ENCODE measurements around the gene ZDHHC19. TPM values are rescaled to one million over a fixed set of nuclear protein-coding genes. Genes with fewer than 3 reads are reported as not detected.
"Not testable (repeated sequence)": the region's sequence is repeated elsewhere in the genome, so short reads cannot be mapped to it uniquely, and the experiment has no call there.

ZDHHC19 gene
- total and polyA plus RNA-seq, 7 donors, result 0.38 to 0.99 TPM; not detected in 5

DNA sequence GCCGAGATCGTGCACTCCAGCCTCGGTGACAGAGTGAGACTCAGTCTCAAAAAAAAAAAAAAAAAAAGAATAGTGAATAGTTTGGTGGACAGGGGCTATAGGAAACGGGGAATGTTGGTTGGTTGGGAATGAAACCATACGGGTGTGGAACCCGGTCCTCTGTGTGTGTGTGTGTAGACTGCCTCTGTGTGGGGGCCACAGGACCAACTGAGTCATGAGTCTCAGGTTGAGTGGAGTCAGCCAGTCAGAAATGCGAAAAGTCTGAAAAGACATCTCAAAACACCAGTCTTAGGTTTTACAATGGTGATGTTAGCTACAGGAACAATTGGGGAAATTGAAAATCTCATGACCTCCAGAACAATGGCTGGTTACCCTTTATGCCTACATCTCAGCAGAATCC is 44.5 kb downstream of the ZDHHC19 start:
- no peak for DNase-seq
- Histone ChIP-seq H3K27me3 (no peaks in the 10 kb centered on the region), H3K9me3 (no peaks in the 10 kb centered on the region), H3K4me3 (no peak overlapping the region), H3K4me1 (no peaks in the 10 kb centered on the region), H3K27ac (no peak overlapping the region), H3K36me3 (no peaks in the 10 kb centered on the region)
- intact Hi-C loops (cut with DNase I), result no loop called here
- 91 to 94% methylated on average over 7 of the region's 7 CpGs for WGBS, 2 donors
- TF ChIP-seq POLR2A (IDR thresholded peaks at IDR 0.05) (no peak), EP300 (IDR thresholded peaks at IDR 0.05) (no peak), POLR2AphosphoS5 (IDR thresholded peaks at IDR 0.05) (no peak)
- TF ChIP-seq, protein P1, sequence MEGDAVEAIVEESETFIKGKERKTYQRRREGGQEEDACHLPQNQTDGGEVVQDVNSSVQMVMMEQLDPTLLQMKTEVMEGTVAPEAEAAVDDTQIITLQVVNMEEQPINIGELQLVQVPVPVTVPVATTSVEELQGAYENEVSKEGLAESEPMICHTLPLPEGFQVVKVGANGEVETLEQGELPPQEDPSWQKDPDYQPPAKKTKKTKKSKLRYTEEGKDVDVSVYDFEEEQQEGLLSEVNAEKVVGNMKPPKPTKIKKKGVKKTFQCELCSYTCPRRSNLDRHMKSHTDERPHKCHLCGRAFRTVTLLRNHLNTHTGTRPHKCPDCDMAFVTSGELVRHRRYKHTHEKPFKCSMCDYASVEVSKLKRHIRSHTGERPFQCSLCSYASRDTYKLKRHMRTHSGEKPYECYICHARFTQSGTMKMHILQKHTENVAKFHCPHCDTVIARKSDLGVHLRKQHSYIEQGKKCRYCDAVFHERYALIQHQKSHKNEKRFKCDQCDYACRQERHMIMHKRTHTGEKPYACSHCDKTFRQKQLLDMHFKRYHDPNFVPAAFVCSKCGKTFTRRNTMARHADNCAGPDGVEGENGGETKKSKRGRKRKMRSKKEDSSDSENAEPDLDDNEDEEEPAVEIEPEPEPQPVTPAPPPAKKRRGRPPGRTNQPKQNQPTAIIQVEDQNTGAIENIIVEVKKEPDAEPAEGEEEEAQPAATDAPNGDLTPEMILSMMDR (IDR thresholded peaks at IDR 0.05), result no peak

DNA sequence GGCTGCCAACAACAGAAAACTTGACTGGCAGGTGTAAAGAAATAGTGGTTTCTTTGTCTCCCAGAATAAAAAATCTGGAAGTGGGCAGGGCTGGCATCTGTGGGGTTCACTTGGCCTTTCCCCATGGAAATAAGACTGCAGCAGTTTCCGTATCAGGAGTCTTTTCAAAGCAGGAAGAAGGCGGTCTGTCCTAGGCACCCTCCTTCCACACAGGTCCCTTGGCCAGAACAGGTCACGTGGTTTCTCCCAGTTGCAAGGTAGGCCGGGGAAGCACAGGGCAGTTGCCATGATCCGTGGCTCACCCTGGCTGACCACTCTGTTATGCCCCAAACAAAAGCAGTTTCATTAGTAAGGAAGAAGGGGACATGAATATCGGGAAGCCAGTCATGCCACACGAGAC is 45.4 kb downstream of the ZDHHC19 start:
- no peak for DNase-seq
- Histone ChIP-seq H3K4me1 (no peaks in the 10 kb centered on the region), H3K36me3 (no peaks in the 10 kb centered on the region), H3K27me3 (no peaks in the 10 kb centered on the region), H3K9me3 (no peaks in the 10 kb centered on the region), H3K4me3 (no peak overlapping the region), H3K27ac (no peak overlapping the region)
- WGBS, 2 donors, result 37 to 72% methylated on average over 7 of the region's 7 CpGs
- intact Hi-C loops (cut with DNase I), result no loop called here
- TF ChIP-seq POLR2AphosphoS5 (IDR thresholded peaks at IDR 0.05) (no peak), EP300 (IDR thresholded peaks at IDR 0.05) (no peak), POLR2A (IDR thresholded peaks at IDR 0.05) (no peak)
- TF ChIP-seq, protein P1 (IDR thresholded peaks at IDR 0.05), result no peak

DNA sequence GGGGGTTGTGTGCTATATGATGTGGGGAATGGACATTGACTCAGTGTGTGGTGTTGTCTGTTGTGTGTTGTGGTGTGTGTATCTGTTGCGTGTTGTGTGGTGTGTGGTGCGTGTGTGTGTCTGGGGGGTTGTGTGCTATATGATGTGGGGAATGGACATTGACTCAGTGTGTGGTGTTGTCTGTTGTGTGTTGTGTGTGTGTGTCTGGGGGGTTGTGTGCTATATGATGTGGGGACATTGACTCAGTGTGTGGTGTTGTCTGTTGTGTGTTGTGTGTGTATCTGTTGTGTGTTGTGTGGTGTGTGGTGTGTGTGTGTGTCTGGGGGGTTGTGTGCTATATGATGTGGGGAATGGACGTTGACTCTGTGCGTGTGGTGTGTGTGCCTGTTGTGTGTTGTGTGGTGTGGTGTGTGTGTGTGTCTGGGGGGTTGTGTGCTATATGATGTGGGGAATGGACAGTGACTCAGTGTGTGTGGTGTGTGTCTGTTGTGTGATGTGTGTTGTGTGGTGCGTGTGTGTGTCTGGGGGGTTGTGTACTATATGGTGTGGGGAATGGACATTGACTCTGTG is 46.1 kb downstream of the ZDHHC19 start:
- 87 to 91% methylated on average over 5 of the region's 5 CpGs for whole genome bisulfite sequencing, 2 donors
- H3K27me3 ChIP-seq; H3K36me3 ChIP-seq; H3K4me1 ChIP-seq; intact Hi-C loops (cut with DNase I); H3K4me3 ChIP-seq; DNase-seq; H3K9me3 ChIP-seq; H3K27ac ChIP-seq: not testable (repeated sequence)

DNA sequence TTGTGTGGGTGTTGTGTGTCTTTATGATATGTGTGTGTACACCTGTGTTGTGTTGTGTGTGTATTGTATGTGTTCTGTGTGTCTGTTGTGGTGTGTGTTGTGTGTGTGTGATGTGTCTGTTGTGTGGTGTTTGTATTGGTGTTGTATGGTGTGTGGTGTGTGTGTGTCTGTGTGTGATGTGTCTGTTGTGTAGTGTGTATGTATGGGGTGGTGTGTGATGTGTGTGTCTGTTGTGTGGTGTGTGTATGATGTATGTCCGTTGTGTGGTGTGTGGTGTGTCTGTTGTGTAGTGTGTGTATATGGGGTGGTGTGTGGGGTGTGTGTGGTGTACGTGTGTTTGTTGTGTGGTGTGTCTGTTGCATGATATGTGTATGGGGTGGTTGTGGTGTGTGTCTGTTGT is 46.6 kb downstream of the ZDHHC19 start:
- DNase-seq, result no peak
- intact Hi-C loops (cut with DNase I), result no loop called here
- Histone ChIP-seq H3K4me3 (no peak overlapping the region), H3K4me1 (no peaks in the 10 kb centered on the region), H3K36me3 (no peaks in the 10 kb centered on the region), H3K27ac (no peak overlapping the region), H3K9me3 (no peaks in the 10 kb centered on the region), H3K27me3 (no peaks in the 10 kb centered on the region)
- no peak for TF ChIP-seq POLR2A (IDR thresholded peaks at IDR 0.05)
- no peak for TF ChIP-seq EP300 (IDR thresholded peaks at IDR 0.05)
- TF ChIP-seq POLR2AphosphoS5 (IDR thresholded peaks at IDR 0.05), result no peak
- TF ChIP-seq, protein P1 (IDR thresholded peaks at IDR 0.05), result no peak
- 88 to 91% methylated on average over 2 of the region's 2 CpGs for WGBS, 2 donors

DNA sequence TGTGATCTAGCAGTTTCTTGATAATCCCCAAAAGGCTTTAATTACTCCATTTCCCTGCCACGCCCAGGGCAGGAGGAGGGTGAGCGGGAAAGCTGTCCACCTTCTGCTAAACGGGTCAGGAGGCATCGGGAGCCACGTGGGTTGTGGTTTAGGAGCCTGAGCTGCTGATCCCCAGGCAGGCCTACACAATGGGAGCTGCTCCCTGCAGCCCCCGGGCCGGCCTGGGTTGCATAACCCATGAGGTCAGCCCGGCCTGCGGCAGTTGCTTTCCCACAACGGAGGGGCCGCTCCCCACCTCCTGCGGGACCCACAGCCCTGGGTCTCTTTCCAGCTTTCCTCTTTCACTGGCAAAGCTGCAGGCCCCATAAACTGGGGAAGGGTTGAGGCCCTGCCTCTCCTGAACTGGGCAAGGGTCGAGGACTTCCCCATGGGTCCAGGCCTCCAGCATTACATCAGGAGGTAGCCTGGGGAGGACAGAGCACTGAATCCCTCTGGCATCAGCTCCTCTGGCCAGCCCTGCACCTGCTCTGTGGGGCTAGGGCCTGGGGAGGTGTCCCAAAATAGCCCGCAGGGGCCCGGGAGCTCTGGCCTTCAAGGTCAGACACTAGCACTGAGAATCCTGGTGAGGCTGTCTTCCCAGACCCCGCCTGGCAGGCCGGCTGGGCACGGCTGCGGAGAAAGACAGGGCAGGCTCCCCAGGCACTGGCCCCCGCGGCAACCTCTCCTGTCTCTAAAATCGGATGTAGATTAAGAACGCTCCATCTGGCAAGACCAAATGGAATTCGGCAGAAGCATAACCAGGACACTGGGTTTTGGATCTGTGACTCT is 47.3 kb downstream of the ZDHHC19 start:
- intact Hi-C loops (cut with DNase I), result no loop called here
- H3K27me3 ChIP-seq, result no peaks in the 10 kb centered on the region
- TF ChIP-seq POLR2AphosphoS5 (IDR thresholded peaks at IDR 0.05), result no peak
- TF ChIP-seq, protein P1 (IDR thresholded peaks at IDR 0.05), result no peak
- TF ChIP-seq POLR2A (IDR thresholded peaks at IDR 0.05), result no peak
- TF ChIP-seq EP300 (IDR thresholded peaks at IDR 0.05), result no peak
- H3K4me1 ChIP-seq, result no peaks in the 10 kb centered on the region
- no peaks in the 10 kb centered on the region for H3K36me3 ChIP-seq
- H3K4me3 ChIP-seq, result no peak overlapping the region
- 48 to 81% methylated on average over 24 of the region's 24 CpGs for WGBS, 2 donors
- no peak overlapping the region for H3K27ac ChIP-seq
- no peak for DNase-seq
- no peaks in the 10 kb centered on the region for H3K9me3 ChIP-seq
